ENCODE results near the gene DGKD.

DGKD gene

DNA sequence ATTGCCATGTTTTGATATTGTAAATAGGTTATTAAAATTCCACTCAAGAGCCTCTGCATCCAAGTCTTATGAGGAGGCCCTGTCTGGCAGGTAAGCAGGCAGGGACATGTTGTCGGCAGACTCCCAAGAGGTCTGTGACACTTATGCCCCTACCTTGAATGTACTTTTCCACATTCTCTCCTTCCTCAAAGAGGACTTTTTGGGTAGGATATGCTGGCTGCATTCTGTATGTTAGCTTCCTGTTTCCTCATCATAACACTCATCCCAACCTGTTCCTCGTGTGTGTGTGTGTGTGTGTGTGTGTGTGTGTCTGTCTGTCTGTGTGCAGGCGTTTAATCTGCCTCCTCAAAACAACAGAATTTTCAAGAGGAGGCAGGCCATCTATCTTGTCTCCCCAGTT is 137.0 kb downstream of the DGKD start:
- TF ChIP-seq POLR2AphosphoS5 (IDR thresholded peaks at IDR 0.05; ENCODE audit: low read depth, low read length) (no peak), SIN3A (IDR thresholded peaks at IDR 0.05; ENCODE audit: borderline replicate concordance, insufficient read depth, low read length) (no peak), TAF1 (IDR thresholded peaks at IDR 0.05; ENCODE audit: borderline replicate concordance, insufficient read depth, low read length) (no peak), FOXP2 (optimal IDR thresholded peaks at IDR 0.05; ENCODE audit: borderline replicate concordance, extremely low read depth, extremely low read length, insufficient read depth) (no peak)
- TF ChIP-seq, protein P1, sequence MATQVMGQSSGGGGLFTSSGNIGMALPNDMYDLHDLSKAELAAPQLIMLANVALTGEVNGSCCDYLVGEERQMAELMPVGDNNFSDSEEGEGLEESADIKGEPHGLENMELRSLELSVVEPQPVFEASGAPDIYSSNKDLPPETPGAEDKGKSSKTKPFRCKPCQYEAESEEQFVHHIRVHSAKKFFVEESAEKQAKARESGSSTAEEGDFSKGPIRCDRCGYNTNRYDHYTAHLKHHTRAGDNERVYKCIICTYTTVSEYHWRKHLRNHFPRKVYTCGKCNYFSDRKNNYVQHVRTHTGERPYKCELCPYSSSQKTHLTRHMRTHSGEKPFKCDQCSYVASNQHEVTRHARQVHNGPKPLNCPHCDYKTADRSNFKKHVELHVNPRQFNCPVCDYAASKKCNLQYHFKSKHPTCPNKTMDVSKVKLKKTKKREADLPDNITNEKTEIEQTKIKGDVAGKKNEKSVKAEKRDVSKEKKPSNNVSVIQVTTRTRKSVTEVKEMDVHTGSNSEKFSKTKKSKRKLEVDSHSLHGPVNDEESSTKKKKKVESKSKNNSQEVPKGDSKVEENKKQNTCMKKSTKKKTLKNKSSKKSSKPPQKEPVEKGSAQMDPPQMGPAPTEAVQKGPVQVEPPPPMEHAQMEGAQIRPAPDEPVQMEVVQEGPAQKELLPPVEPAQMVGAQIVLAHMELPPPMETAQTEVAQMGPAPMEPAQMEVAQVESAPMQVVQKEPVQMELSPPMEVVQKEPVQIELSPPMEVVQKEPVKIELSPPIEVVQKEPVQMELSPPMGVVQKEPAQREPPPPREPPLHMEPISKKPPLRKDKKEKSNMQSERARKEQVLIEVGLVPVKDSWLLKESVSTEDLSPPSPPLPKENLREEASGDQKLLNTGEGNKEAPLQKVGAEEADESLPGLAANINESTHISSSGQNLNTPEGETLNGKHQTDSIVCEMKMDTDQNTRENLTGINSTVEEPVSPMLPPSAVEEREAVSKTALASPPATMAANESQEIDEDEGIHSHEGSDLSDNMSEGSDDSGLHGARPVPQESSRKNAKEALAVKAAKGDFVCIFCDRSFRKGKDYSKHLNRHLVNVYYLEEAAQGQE (IDR thresholded peaks at IDR 0.05; ENCODE audit: insufficient read depth in 1 of 2, low read depth in 2 of 2, low read length in 2 of 2) = no peak

DNA sequence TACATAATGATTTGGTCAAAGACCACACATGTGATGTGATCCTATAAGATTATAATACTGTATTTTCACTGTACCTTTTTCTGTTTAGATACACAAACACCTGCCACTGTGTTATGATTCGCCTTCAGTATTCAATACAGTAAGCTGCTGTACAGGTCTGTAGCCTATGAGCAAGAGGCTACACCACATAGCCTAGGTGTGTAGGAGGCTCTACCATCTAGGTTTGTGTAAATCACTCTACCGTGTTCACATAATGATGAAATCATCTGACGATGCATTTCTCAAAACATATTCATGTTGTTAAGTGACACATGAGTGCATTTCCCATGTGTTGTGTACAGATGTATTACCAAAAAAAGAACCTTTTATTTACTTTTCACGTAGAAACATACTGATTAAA is 137.8 kb downstream of the DGKD start:
- TF ChIP-seq, protein P1 (IDR thresholded peaks at IDR 0.05; ENCODE audit: insufficient read depth in 1 of 2, low read depth in 2 of 2, low read length in 2 of 2) = no peak
- TF ChIP-seq FOXP2 (optimal IDR thresholded peaks at IDR 0.05; ENCODE audit: borderline replicate concordance, extremely low read depth, extremely low read length, insufficient read depth) (no peak), SIN3A (IDR thresholded peaks at IDR 0.05; ENCODE audit: borderline replicate concordance, insufficient read depth, low read length) (no peak), POLR2AphosphoS5 (IDR thresholded peaks at IDR 0.05; ENCODE audit: low read depth, low read length) (no peak), TAF1 (IDR thresholded peaks at IDR 0.05; ENCODE audit: borderline replicate concordance, insufficient read depth, low read length) (no peak)

DNA sequence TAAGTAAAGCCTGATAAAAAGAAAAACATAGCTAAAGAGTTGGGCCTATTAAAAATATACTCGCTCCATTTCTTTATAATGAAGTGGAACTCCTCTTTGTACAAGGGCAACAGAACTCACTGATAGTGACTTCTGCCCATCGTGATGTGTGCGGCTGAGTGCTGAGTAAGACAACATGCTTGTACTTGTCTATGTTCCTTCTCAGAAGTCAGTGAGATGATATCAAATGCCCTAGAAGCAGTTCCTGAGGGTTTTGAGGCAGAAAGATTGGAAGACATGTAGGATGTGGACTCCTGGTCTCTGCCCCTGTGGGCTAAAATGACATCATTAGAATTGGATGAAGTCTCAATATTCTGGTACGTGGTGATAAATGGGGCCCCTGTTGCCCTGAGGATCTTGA is 138.5 kb downstream of the DGKD start:
- TF ChIP-seq FOXP2 (optimal IDR thresholded peaks at IDR 0.05; ENCODE audit: borderline replicate concordance, extremely low read depth, extremely low read length, insufficient read depth) (no peak), SIN3A (IDR thresholded peaks at IDR 0.05; ENCODE audit: borderline replicate concordance, insufficient read depth, low read length) (no peak)
- TF ChIP-seq, protein P1 (IDR thresholded peaks at IDR 0.05; ENCODE audit: insufficient read depth in 1 of 2, low read depth in 2 of 2, low read length in 2 of 2) = no peak

DNA sequence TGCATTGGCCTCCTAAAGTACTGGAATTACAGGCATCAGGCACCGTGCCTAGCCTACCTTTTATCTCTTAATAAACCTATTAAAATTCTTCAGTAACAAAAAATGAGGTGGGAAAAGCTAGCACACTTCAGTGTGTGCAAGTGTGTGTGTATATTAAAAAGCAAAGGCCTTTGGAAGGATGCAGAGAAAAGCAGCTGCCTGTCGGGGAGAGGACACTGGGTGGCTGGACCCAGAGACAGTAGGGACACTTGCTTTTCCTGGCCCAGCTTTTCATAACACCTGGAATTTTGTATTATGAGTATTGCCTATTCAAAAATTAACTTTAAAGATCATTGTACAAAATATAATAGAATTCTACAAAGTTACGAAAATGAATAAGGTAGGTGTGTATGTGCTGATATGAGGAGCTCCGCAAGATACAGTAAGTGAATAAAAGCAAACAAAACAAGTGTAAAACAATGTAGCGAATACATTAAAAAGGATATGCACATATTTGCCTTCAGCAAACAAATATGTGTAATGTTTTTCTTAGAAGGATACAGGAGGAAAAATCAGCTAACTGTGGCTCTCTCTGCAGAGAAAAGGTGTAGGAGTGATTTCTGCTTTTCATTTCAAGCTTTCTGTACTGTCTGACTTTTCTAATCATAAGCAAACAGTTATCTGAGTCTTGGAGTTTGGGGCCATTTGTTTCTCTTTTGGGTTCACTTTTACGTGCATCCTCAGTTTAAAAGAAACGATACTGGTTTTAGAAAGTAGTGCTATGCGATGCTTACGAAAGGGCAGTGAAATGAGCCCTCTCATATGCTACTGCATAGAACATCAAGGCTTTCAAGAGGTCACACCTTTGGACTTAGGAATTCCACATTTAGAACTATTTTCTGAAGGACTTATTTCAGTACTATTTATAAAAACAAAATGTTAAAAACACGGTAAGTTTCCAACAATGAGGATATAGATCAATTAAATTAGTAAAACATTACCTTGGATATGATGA is 141.5 kb downstream of the DGKD start:
- TF ChIP-seq TAF1 (IDR thresholded peaks at IDR 0.05; ENCODE audit: borderline replicate concordance, insufficient read depth, low read length) = no peak
- TF ChIP-seq FOXP2 (optimal IDR thresholded peaks at IDR 0.05; ENCODE audit: borderline replicate concordance, extremely low read depth, extremely low read length, insufficient read depth) = no peak
- TF ChIP-seq, protein P1 (IDR thresholded peaks at IDR 0.05; ENCODE audit: insufficient read depth in 1 of 2, low read depth in 2 of 2, low read length in 2 of 2) = no peak
- no peak for TF ChIP-seq SIN3A (IDR thresholded peaks at IDR 0.05; ENCODE audit: borderline replicate concordance, insufficient read depth, low read length)
- no peak for TF ChIP-seq POLR2AphosphoS5 (IDR thresholded peaks at IDR 0.05; ENCODE audit: low read depth, low read length)
